NB4 (cell line): ENCODE measurements around the gene ADORA2B.

Source experiments
- MYC ChIP-seq: IDR thresholded peaks from 2 replicates; pipeline ENCODE4 v1.6.1; 2011; ENCODE audit warnings: low read depth, low read length
- POLR2A ChIP-seq: IDR thresholded peaks from 2 replicates; pipeline ENCODE4 v1.6.1; 2011; ENCODE audit warnings: mild to moderate bottlenecking; ENCODE audit not compliant: insufficient read length; ENCODE audit errors: extremely low read depth
- TF ChIP-seq, protein P1 (sequence below): IDR thresholded peaks from one replicate; pipeline ENCODE4 v1.5.1; 2012; ENCODE audit warnings: low read depth, low read length
- TF ChIP-seq, protein P2 (sequence below): IDR thresholded peaks from 2 replicates; pipeline ENCODE4 v1.6.1; 2011; ENCODE audit warnings: low read depth, low read length

DNA sequence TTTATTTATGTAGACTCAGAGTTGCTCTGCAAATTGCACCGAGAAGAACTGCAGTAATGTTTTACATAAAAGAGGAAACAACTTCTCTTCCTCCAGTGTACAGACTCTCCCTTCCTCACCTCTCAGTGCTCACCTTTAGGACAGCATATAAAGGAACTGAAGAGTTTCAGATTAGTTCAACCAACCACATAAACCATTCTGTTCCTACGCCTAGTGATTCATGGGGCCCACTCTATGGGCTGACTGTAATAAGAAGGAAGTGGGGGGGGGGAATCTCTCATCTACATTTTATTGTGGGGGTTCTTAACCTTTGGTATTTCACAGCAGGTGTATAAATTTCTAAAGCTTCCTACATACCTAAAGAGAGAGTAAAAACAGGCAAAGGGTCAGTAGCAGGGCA is 36.3 kb downstream of the ADORA2B start:
- TF ChIP-seq, protein P1, sequence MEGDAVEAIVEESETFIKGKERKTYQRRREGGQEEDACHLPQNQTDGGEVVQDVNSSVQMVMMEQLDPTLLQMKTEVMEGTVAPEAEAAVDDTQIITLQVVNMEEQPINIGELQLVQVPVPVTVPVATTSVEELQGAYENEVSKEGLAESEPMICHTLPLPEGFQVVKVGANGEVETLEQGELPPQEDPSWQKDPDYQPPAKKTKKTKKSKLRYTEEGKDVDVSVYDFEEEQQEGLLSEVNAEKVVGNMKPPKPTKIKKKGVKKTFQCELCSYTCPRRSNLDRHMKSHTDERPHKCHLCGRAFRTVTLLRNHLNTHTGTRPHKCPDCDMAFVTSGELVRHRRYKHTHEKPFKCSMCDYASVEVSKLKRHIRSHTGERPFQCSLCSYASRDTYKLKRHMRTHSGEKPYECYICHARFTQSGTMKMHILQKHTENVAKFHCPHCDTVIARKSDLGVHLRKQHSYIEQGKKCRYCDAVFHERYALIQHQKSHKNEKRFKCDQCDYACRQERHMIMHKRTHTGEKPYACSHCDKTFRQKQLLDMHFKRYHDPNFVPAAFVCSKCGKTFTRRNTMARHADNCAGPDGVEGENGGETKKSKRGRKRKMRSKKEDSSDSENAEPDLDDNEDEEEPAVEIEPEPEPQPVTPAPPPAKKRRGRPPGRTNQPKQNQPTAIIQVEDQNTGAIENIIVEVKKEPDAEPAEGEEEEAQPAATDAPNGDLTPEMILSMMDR = no peak
- TF ChIP-seq POLR2A (no peak), MYC (no peak)
- TF ChIP-seq, protein P2, sequence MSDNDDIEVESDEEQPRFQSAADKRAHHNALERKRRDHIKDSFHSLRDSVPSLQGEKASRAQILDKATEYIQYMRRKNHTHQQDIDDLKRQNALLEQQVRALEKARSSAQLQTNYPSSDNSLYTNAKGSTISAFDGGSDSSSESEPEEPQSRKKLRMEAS = no peak
